Hepatocyte (in vitro differentiated cells): Measurements from ENCODE around the gene CLIP1.

ENCODE experiments used
- EZH2 ChIP-seq: fragments of 200-600 bp; sonication (generic); IDR thresholded peaks from 2 replicates; pipeline ENCODE4 v1.6.1; 2016; ENCODE audit warnings: antibody characterized with exemption, mild to moderate bottlenecking, borderline replicate concordance
- EZH2phosphoT487 ChIP-seq: fragments of 200-600 bp; sonication (generic); IDR thresholded peaks from one replicate; pipeline ENCODE4 v1.6.1; 2018; ENCODE audit warnings: antibody characterized with exemption, mild to moderate bottlenecking, low read depth, moderate library complexity; ENCODE audit not compliant: unreplicated experiment, severe bottlenecking
- TF ChIP-seq, protein P1 (sequence below): fragments of 200-600 bp; sonication (generic); IDR thresholded peaks from 2 replicates; pipeline ENCODE4 v1.5.1; 2016; ENCODE audit warnings: antibody characterized with exemption, mild to moderate bottlenecking; ENCODE audit not compliant: poor library complexity

DNA sequence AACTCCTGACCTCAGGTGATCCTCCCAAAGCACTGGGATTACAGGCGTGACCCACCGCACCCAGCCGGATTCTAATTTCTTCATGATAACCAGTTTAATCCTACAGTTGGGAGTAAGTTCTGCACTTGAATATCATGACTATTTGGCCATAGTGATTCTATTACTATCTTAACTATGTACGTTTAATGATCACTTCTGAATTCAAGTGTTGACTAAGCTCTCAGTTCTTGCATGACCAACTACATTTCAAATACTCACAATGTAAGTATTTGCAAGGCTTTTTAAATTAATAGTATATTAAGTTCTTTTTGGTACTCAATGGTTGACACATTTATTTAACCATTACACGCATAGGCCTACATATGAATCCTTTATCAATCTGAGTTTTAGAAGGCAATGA is 138.8 kb downstream of the CLIP1 start:
- TF ChIP-seq, protein P1, sequence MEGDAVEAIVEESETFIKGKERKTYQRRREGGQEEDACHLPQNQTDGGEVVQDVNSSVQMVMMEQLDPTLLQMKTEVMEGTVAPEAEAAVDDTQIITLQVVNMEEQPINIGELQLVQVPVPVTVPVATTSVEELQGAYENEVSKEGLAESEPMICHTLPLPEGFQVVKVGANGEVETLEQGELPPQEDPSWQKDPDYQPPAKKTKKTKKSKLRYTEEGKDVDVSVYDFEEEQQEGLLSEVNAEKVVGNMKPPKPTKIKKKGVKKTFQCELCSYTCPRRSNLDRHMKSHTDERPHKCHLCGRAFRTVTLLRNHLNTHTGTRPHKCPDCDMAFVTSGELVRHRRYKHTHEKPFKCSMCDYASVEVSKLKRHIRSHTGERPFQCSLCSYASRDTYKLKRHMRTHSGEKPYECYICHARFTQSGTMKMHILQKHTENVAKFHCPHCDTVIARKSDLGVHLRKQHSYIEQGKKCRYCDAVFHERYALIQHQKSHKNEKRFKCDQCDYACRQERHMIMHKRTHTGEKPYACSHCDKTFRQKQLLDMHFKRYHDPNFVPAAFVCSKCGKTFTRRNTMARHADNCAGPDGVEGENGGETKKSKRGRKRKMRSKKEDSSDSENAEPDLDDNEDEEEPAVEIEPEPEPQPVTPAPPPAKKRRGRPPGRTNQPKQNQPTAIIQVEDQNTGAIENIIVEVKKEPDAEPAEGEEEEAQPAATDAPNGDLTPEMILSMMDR: no peak
- no peak for TF ChIP-seq EZH2
- TF ChIP-seq EZH2phosphoT487: no peak
